A549 (cell line): ENCODE results near the gene CACNA1C. TPM values are rescaled to one million over a fixed set of nuclear protein-coding genes. Genes with fewer than 3 reads are reported as not detected.

Experiments used
- ATAC-seq, 2 experiments: fragments of 200-7000 bp in 1 of 2; fragments of >200 bp in 1 of 2; cut with Nextera tagmentation in 1 of 2; cut with Tn5 transposase in 1 of 2; 3 replicates each; pipeline versions ENCODE4 v1.8.0 to v1.9.1; 2018 to 2020; ENCODE audit warnings: mild to moderate bottlenecking in 1 of 2, moderate library complexity in 1 of 2
- CTCF ChIA-PET: fragments of 300-600 bp; sonication (Branson Sonifier 250); formaldehyde crosslinking; extraction: SDS; loops from one replicate; lab custom pipeline; 2021; ENCODE audit warnings: antibody characterized with exemption, inconsistent platforms; lab: Yijun Ruan, JAX
- POLR2A ChIA-PET: fragments of 350-600 bp; formaldehyde crosslinking; extraction: SDS; loops from one replicate; lab custom pipeline; 2021; ENCODE audit warnings: antibody characterized with exemption, inconsistent platforms; lab: Yijun Ruan, JAX
- DNase-seq, 2 experiments: peaks; one replicate each; pipeline versions ENCODE4 v3.0.0 to v3.0.0-alpha.2; 2011 to 2016; ENCODE audit warnings: low read depth in 1 of 2, low spot score in 1 of 2
- FAIRE-seq: peaks from 2 replicates; lab custom pipeline; 2011; peaks lifted over from hg19 to GRCh38; lab: Jason Lieb, UNC
- H3K27ac ChIP-seq, 2 experiments: fragments of >200 bp; sonication (Bioruptor Twin); formaldehyde crosslinking; 3 replicates each; pipeline ENCODE4 v1.5.1; 2016 to 2017
- H3K4me1 ChIP-seq: fragments of >200 bp; sonication (Bioruptor Twin); formaldehyde crosslinking; 3 replicates; pipeline ENCODE4 v1.6.1; 2016
- H3K4me2 ChIP-seq: fragments of >200 bp; sonication (Bioruptor Twin); formaldehyde crosslinking; 3 replicates; pipeline ENCODE4 v1.6.1; 2016
- H3K4me3 ChIP-seq: fragments of >200 bp; sonication (Bioruptor Twin); formaldehyde crosslinking; 3 replicates; pipeline ENCODE4 v1.5.1; 2016
- H3K9me3 ChIP-seq: fragments of >200 bp; sonication (Bioruptor Twin); formaldehyde crosslinking; 3 replicates; pipeline ENCODE4 v1.6.1; 2016
- BHLHE40 ChIP-seq: IDR thresholded peaks from 2 replicates; pipeline ENCODE4 v1.6.1; 2012; ENCODE audit warnings: low read depth, low read length, inconsistent platforms
- CBX2 ChIP-seq: fragments of 200-600 bp; sonication (generic); IDR thresholded peaks from 2 replicates; pipeline ENCODE4 v1.6.1; 2016; ENCODE audit warnings: low read depth, mild to moderate bottlenecking, borderline replicate concordance
- CHD4 ChIP-seq: fragments of 200-600 bp; sonication (generic); IDR thresholded peaks from 2 replicates; pipeline ENCODE4 v1.6.1; 2016; ENCODE audit warnings: antibody characterized with exemption, mild to moderate bottlenecking, borderline replicate concordance
- EHMT2 ChIP-seq: fragments of 200-600 bp; sonication (generic); IDR thresholded peaks from 2 replicates; pipeline ENCODE4 v1.6.1; 2016; ENCODE audit warnings: antibody characterized with exemption, low read depth, mild to moderate bottlenecking, moderate library complexity
- FOXS1 ChIP-seq: fragments of 250-450 bp; sonication (Bioruptor Pico); IDR thresholded peaks from 2 replicates; pipeline ENCODE4 v1.5.0; 2020; ENCODE audit warnings: mild to moderate bottlenecking, moderate library complexity
- HOXA7 ChIP-seq: fragments of 250-450 bp; sonication (Bioruptor Pico); IDR thresholded peaks from 2 replicates; pipeline ENCODE4 v1.5.0; 2020; ENCODE audit warnings: mild to moderate bottlenecking, moderate library complexity
- HOXB5 ChIP-seq: fragments of 250-450 bp; sonication (Bioruptor Pico); IDR thresholded peaks from 2 replicates; pipeline ENCODE4 v1.5.0; 2020; ENCODE audit warnings: mild to moderate bottlenecking, moderate library complexity
- JUN ChIP-seq, 2 experiments: fragments of >200 bp; sonication (Bioruptor Twin); formaldehyde crosslinking; IDR thresholded peaks; 2 replicates in 1 of 2; 3 replicates in 1 of 2; pipeline ENCODE4 v1.6.1; 2016 to 2017
- JUNB ChIP-seq: fragments of >200 bp; sonication (Bioruptor Twin); formaldehyde crosslinking; IDR thresholded peaks from 2 replicates; pipeline ENCODE4 v1.6.1; 2016
- MAZ ChIP-seq: fragments of 150-350 bp; IDR thresholded peaks from 2 replicates; pipeline ENCODE4 v1.6.1; 2014; ENCODE audit warnings: antibody characterized with exemption, low read depth, low read length, borderline replicate concordance
- MYC ChIP-seq: IDR thresholded peaks from 2 replicates; pipeline ENCODE4 v1.6.1; 2012; ENCODE audit warnings: mild to moderate bottlenecking, inconsistent platforms, low read length, improper control_type of control experiment, borderline replicate concordance
- NFE2L2 ChIP-seq: fragments of 150-350 bp; conservative IDR thresholded peaks from 2 replicates; pipeline ENCODE4 v1.6.1; 2014; ENCODE audit warnings: low read length
- NPAS2 ChIP-seq: fragments of 250-450 bp; sonication (Bioruptor Pico); IDR thresholded peaks from 2 replicates; pipeline ENCODE4 v1.8.0; 2022; ENCODE audit warnings: mild to moderate bottlenecking, moderate library complexity, borderline replicate concordance
- NR3C1 ChIP-seq: fragments of >200 bp; sonication (Bioruptor Twin); formaldehyde crosslinking; IDR thresholded peaks from 3 replicates; pipeline ENCODE4 v1.6.1; 2017
- POLR2AphosphoS2 ChIP-seq: conservative IDR thresholded peaks from 2 replicates; pipeline ENCODE4 v1.6.1; 2012; ENCODE audit warnings: low read length, improper control_type of control experiment, inconsistent platforms
- RAD21 ChIP-seq, 2 experiments: fragments of >200 bp in 1 of 2; sonication (Bioruptor Twin) in 1 of 2; formaldehyde crosslinking in 1 of 2; IDR thresholded peaks in 1 of 2; conservative IDR thresholded peaks in 1 of 2; 2 replicates in 1 of 2; 3 replicates in 1 of 2; pipeline ENCODE4 v1.6.1; 2012 to 2018; ENCODE audit warnings: inconsistent platforms in 1 of 2
- RARB ChIP-seq: fragments of 250-450 bp; sonication (Bioruptor Pico); IDR thresholded peaks from 2 replicates; pipeline ENCODE4 v1.8.0; 2021; ENCODE audit warnings: mild to moderate bottlenecking, moderate library complexity
- RCOR1 ChIP-seq: fragments of 150-350 bp; IDR thresholded peaks from 2 replicates; pipeline ENCODE4 v1.6.1; 2014; ENCODE audit warnings: antibody characterized with exemption, low read length, low read depth
- RFX5 ChIP-seq: fragments of 450-650 bp; IDR thresholded peaks from 2 replicates; pipeline ENCODE4 v1.7.1; 2014; ENCODE audit warnings: antibody characterized with exemption, mild to moderate bottlenecking, moderate library complexity
- RNF2 ChIP-seq: fragments of 200-600 bp; sonication (generic); IDR thresholded peaks from 2 replicates; pipeline ENCODE4 v1.6.1; 2016; ENCODE audit warnings: low read depth, mild to moderate bottlenecking, antibody characterized with exemption, moderate library complexity, borderline replicate concordance
- SMC3 ChIP-seq: fragments of >200 bp; sonication (Bioruptor Twin); formaldehyde crosslinking; IDR thresholded peaks from 3 replicates; pipeline ENCODE4 v1.6.1; 2018; ENCODE audit warnings: inconsistent platforms
- TFCP2L1 ChIP-seq: fragments of 250-450 bp; sonication (Bioruptor Pico); IDR thresholded peaks from 2 replicates; pipeline ENCODE4 v1.5.0; 2021; ENCODE audit warnings: mild to moderate bottlenecking
- TP53 ChIP-seq: fragments of 250-450 bp; sonication (Bioruptor Pico); IDR thresholded peaks from 2 replicates; pipeline ENCODE4 v1.5.0; 2021; ENCODE audit warnings: mild to moderate bottlenecking, moderate library complexity
- ZFP36 ChIP-seq: fragments of 450-650 bp; IDR thresholded peaks from 2 replicates; pipeline ENCODE4 v1.6.1; 2014; ENCODE audit warnings: borderline replicate concordance; ENCODE audit not compliant: partially characterized antibody
- ZNF302 ChIP-seq: fragments of 250-450 bp; sonication (Bioruptor Pico); IDR thresholded peaks from 2 replicates; pipeline ENCODE4 v1.9.0; 2021; ENCODE audit warnings: inconsistent platforms, mild to moderate bottlenecking, moderate library complexity
- WGBS: methylation state at CpG from one replicate; pipeline ENCODE4 v1.1.6; 2017; ENCODE audit errors: missing lambda C conversion rate; 5-methylcytosine and 5-hydroxymethylcytosine counted together
- polyA plus RNA-seq, 4 experiments: library from polyadenylated mRNA; depleted of rRNA in 3 of 4; stranded (reverse); fragments of >200 nt; fragmentation: RNase III in 1 of 4; extraction: RNeasy Plus Mini Kit Qiagen cat#74134 plus additional on column Dnase treatment in 1 of 4; gene quantifications; 2 replicates in 3 of 4; 3 replicates in 1 of 4; pipeline ENCODE4 v1.2.3, GENCODE V29; 2011 to 2017
- TF ChIP-seq, protein P1 (sequence below): fragments of >200 bp; sonication (Bioruptor Twin); formaldehyde crosslinking; IDR thresholded peaks from 2 replicates; pipeline ENCODE4 v1.6.1; 2016
- TF ChIP-seq, protein P2 (sequence below): IDR thresholded peaks from 2 replicates; pipeline ENCODE4 v1.6.1; 2012
- TF ChIP-seq, protein P3 (sequence below): fragments of >200 bp; sonication (Bioruptor Twin); formaldehyde crosslinking; IDR thresholded peaks from 3 replicates; pipeline ENCODE4 v1.6.1; 2016

CACNA1C gene
- polyA plus RNA-seq, 2 of the 4 experiments (the other 2 are of a cell fraction) = not detected

DNA sequence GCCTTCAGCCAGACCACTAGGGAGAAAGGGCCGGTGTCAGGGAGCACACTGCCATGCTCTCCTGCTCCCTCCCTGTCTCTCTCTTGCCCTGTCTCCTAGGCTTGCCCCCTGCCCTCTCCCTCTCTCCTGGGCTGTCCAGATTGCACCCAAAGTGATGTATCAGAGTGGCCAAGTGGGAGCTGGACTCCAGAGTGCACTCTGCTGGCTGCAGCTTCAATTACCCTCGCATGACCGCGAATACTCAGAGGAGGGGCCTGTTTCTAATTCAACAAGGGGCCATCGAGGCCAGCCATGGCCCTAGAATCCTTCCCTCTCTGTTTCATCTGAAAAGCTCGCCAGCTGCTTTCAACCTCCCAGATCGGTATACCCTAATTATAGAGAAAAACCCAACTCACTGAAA lies 535.6 kb downstream of the CACNA1C start:
- CTCF ChIA-PET = interaction anchor here (1.2 kb wide), 1 partner anchor 9 kb away, joined by 3 read pairs; no protein-coding TSS in a partner anchor
- peak in 1 of 2 experiments; percentile 49; a peak in 3 of 6 replicates for ATAC-seq

DNA sequence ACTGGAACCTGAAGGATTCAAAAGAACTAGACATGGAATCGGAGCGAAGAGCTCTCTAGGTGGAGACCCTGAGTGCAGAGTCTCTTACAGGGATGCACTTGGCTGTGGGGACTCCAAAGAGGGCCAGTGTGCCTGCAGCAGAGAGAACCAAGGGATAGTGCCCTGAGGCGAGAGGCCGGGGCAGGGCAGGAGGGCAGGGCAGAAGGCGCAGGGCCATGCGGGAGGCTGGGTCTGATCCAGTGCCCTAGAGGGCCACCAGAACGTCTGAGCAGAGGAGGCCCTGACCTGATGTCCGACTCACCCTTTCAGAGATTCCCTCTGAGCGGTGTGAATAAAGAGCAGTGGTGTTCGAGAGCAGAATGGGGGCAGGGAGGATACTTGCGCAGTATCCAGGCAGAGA lies 536.6 kb downstream of the CACNA1C start:
- FAIRE-seq (no peak), DNase-seq (no peak), ATAC-seq (no peak)
- Histone ChIP-seq H3K4me3 (no peak overlapping the region), H3K4me2 (no peak overlapping the region), H3K4me1 (no peaks in the 10 kb centered on the region), H3K9me3 (peaks cover 15% of the 10 kb centered on the region), H3K27ac (no peak overlapping the region)
- TF ChIP-seq, protein P1, sequence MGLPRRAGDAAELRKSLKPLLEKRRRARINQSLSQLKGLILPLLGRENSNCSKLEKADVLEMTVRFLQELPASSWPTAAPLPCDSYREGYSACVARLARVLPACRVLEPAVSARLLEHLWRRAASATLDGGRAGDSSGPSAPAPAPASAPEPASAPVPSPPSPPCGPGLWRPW = no peak
- no peak for TF ChIP-seq MYC
- no peak for TF ChIP-seq CHD4
- no peak for TF ChIP-seq SMC3
- no peak for TF ChIP-seq HOXB5 (CRISPR knock-in tag)
- TF ChIP-seq ZFP36 = no peak
- 13% methylated on average over 9 of the region's 11 CpGs for WGBS
- ChIA-PET POLR2A (no interaction called here), CTCF (interaction anchor here (0.6 to 1.2 kb wide), 2 partner anchors 8 to 208 kb away, joined by 3 read pairs; no protein-coding TSS in a partner anchor)

More for the DNA sequence above, 535.6 kb downstream of the CACNA1C start:
- 7% methylated on average over 7 of the region's 7 CpGs for WGBS
- Histone ChIP-seq H3K4me3 (no peak overlapping the region), H3K27ac (no peak overlapping the region), H3K9me3 (peaks cover 5% of the 10 kb centered on the region; the same call in 2 of the 3 replicates), H3K4me1 (peaks cover under 1% of the 10 kb centered on the region; the same call in 1 of the 3 replicates), H3K4me2 (no peak overlapping the region)
- FAIRE-seq (no peak), DNase-seq (no peak)
- POLR2A ChIA-PET = no interaction called here
- TF ChIP-seq, protein P2, sequence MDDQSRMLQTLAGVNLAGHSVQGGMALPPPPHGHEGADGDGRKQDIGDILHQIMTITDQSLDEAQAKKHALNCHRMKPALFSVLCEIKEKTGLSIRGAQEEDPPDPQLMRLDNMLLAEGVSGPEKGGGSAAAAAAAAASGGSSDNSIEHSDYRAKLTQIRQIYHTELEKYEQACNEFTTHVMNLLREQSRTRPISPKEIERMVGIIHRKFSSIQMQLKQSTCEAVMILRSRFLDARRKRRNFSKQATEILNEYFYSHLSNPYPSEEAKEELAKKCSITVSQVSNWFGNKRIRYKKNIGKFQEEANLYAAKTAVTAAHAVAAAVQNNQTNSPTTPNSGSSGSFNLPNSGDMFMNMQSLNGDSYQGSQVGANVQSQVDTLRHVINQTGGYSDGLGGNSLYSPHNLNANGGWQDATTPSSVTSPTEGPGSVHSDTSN = no peak
- TF ChIP-seq EHMT2 = no peak
- no peak for TF ChIP-seq RARB (CRISPR knock-in tag)
- TF ChIP-seq NR3C1 = no peak
- TF ChIP-seq RNF2 = no peak
- TF ChIP-seq NFE2L2 = no peak
- no peak for TF ChIP-seq BHLHE40

DNA sequence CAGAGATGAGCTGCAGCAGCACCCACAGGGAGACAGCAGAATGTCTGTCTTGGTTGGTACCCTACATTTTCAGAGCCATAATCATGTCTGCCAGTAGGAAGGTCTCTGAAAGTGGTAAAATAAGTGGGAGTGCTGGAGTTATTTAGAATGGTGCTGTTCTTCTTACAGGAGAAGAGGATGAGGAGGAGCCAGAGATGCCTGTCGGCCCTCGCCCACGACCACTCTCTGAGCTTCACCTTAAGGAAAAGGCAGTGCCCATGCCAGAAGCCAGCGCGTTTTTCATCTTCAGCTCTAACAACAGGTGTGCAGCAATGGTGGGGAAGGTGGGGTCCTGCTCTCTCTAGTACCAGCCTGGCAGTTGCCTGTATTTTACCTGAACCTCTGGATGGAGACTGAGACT lies 540.3 kb downstream of the CACNA1C start:
- ChIA-PET POLR2A (no interaction called here), CTCF (interaction anchor here (2.5 kb wide), 1 partner anchor 10 kb away, joined by 16 read pairs; no protein-coding TSS in a partner anchor)
- Histone ChIP-seq H3K4me1 (no peaks in the 10 kb centered on the region), H3K27ac (no peak overlapping the region), H3K4me2 (no peak overlapping the region), H3K9me3 (peaks cover 20% of the 10 kb centered on the region), H3K4me3 (no peak overlapping the region)
- DNase-seq (no peak), FAIRE-seq (no peak), ATAC-seq (no peak)
- no peak for TF ChIP-seq MAZ
- no peak for TF ChIP-seq HOXA7
- TF ChIP-seq MYC = no peak
- TF ChIP-seq, protein P2 = no peak
- TF ChIP-seq ZNF302 (CRISPR knock-in tag) = no peak
- 55% methylated on average over 5 of the region's 5 CpGs for WGBS

DNA sequence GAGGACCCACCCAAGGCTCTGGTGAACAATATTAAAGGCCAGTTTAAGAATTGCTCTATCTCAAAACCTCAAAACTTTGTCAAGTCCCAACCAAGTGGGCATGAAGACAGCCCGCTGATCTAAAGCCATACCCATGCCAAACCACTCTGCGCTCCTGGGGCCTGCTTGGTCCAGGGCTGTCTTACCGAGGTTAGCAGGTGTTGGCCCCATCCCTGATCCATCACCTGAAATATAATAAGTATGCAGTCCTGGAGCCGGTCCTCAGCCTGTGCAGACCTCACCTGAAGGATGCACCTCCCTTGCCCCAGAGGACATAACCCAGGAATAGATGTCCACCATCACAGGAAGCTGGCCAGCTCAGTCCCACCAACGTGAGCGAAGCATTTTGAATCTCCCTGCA lies 543.7 kb downstream of the CACNA1C start:
- ChIA-PET POLR2A (no interaction called here), CTCF (no interaction called here)
- TF ChIP-seq FOXS1 (CRISPR knock-in tag) (no peak), MAZ (no peak), JUN (IDR thresholded peaks at IDR 0.05) (no peak), JUNB (no peak), BHLHE40 (no peak), SMC3 (no peak), RAD21 (conservative IDR thresholded peaks at IDR 0.05 in 1 of 2, IDR thresholded peaks at IDR 0.05 in 1 of 2) (no peak), RFX5 (no peak), HOXA7 (no peak), NFE2L2 (no peak), RCOR1 (no peak), POLR2AphosphoS2 (no peak), CBX2 (no peak), NPAS2 (CRISPR knock-in tag) (no peak), TFCP2L1 (no peak), TP53 (CRISPR knock-in tag) (no peak)
- TF ChIP-seq, protein P3, sequence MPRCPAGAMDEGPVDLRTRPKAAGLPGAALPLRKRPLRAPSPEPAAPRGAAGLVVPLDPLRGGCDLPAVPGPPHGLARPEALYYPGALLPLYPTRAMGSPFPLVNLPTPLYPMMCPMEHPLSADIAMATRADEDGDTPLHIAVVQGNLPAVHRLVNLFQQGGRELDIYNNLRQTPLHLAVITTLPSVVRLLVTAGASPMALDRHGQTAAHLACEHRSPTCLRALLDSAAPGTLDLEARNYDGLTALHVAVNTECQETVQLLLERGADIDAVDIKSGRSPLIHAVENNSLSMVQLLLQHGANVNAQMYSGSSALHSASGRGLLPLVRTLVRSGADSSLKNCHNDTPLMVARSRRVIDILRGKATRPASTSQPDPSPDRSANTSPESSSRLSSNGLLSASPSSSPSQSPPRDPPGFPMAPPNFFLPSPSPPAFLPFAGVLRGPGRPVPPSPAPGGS = no peak
- H3K4me2 ChIP-seq = no peak overlapping the region
- no peak overlapping the region for H3K4me3 ChIP-seq
- FAIRE-seq (no peak), DNase-seq (no peak), ATAC-seq (no peak)
- H3K27ac ChIP-seq = no peak overlapping the region
- peaks cover 20% of the 10 kb centered on the region for H3K9me3 ChIP-seq
- H3K4me1 ChIP-seq = no peaks in the 10 kb centered on the region
- WGBS = 18% methylated on average over 6 of the region's 6 CpGs
